HUDEP-2 (cell line): ENCODE results near the gene FASN.
A peak's percentile ranks its signal among the peaks of the same experiment; 100 is the strongest.

Experiments used
- DNase-seq, 76 experiments: peaks; one replicate each; lab custom pipeline; 2025; ENCODE audit not compliant: unreplicated experiment in 76 of 76; lab: John Stamatoyannopoulos, UW

FASN gene

DNA sequence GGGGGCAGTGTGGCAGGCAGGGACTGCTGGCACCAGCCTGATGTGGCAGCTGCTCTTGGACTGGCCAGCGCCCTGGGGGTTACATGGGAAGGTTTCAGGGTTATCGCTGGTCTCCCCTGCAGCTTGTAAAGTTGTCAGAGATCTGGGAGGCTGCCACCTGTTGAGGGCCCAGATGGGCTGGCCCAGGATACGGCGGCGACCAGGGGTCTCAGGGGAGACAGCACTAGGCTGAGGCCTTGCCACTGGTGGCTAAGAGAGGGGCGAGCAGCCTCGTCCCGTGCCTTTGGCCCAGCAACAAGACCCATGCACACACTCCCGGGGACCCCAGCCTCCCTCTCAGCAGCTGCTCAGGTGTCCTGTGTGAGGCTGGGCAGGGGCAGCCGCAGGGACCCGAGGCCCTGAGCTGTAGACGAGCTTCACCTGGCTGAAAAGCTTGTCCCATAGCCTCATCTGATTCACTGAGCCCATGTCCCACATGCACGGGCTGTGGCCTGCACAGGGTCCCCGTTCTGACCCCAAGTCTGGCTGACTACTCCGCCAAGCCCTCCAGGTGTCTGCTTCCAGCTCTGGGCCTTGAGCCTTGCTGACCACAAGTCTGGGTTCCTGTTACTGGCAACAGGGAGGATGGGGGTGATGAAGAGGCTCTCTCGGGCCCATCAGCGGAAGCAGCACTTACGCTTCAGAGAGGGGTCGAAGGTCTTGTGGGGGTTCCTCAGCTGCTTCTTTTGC is 38.6 kb downstream of the FASN start:
- no peak for DNase-seq

GRCh38 chr17:82058855-82059249 is 39.2 kb downstream of the FASN start:
- no peak for DNase-seq

DNA sequence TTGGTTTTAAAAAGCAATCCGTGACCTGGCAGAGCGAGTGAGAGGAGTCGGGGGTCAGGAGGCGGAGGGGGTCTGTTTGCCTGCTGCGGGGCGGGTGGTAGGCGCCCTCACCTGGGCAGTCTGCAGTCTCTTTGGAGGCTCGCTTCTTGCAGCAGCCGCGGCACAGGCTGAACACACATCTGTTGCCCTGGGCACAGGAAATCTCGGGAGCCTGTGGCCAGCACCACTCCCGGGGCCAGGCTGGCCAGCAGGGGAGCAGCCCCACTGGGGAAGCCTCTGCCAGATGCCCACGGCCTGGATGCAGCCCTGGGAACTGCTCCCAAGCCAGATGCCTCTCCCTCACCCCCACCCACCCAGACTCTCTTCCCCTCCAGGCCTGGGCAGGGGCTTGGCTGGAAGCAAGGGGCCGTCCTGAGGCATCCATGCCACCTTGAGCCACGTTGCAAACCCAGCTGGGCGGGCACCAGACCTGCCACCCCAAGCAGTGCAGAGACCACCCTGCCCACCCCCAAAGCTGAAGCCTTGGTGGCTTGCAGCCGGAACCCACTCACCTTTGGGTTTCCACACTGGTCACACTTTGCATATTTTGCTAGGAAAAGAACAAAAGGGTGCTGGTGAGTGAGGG is 39.7 kb downstream of the FASN start:
- DNase-seq, result no peak

DNA sequence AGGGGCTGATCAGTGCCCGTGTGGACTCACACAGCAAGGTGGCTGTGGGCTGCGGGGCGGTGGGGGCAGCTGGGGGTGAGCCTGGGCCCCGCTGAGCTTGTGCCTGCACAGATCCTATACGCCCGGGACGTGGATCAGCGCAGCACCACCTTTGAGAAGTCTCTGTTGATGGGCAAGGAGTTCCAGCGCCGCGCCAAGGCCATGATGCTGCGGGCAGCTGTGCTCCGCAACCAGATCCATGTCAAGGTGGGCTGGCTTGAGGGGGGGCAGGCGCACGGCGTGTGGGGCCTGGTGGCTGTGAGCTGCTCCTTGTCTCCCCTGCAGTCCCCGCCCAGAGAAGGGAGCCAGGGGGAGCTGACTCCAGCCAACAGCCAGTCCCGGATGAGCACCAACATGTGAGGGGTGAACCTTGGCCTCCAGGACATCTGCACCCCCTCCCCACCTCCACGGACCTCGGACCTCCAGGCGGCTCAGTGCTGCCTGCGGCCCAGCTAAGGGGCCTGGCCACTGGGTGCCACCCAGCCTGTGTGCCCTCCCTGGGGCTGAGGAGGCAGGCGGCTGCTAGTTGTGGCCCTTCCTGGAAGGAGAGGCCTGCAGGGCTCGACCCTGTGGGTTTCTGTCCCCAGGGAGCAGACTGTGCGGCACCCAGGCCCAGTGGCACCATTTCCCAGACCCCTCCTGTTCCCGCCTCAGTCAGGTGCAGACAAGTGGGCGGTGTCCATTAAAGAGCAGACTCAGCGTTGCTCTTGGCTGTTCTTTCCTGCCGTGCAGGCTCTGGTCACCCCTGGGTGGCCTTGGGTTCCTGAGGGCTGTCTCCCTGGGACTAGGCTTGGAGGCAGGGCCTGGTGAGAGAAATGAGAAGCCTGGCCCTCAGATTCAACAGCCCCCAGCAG is 41.1 kb downstream of the FASN start:
- DNase-seq, result no peak

DNA sequence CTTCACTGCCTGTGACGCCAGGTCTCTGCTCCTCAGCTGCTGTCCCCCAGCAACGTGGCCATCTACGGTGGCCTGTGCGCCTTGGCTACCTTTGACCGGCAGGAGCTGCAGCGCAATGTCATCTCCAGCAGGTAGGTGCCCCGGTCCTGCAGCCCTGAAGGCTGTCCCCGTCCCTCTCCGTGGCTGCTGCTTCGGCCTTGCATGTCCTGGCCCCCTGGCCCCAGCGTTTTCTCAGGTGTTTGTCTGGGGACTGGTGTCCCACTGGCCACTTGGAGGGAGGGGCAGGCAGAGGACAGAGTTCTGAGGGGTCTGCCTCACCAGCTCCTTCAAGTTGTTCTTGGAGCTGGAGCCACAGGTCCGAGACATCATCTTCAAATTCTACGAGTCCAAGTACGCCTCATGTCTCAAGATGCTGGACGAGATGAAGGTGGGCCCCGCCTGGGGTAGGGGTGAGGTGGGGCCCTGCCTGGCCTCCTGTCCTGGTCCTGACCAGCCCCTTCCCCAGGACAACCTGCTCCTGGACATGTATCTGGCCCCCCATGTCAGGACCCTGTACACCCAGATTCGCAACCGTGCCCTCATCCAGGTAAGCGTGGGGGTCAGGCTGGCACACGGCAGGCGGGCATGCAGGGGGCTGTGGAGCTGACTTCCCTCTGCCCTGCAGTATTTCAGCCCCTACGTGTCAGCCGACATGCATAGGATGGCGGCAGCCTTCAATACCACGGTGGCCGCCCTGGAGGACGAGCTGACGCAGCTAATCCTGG is 41.9 kb downstream of the FASN start:
- DNase-seq, result no peak

GRCh38 chr17:82055023-82055964 is 42.7 kb downstream of the FASN start:
- DNase-seq, result peak in 1 of 76 experiments; percentile 2

GRCh38 chr17:82054351-82055022 is 43.5 kb downstream of the FASN start:
- no peak for DNase-seq

- no peak for DNase-seq
These were observed 44.3 kb downstream of the FASN start for GRCh38 chr17:82053556-82054263.

DNA sequence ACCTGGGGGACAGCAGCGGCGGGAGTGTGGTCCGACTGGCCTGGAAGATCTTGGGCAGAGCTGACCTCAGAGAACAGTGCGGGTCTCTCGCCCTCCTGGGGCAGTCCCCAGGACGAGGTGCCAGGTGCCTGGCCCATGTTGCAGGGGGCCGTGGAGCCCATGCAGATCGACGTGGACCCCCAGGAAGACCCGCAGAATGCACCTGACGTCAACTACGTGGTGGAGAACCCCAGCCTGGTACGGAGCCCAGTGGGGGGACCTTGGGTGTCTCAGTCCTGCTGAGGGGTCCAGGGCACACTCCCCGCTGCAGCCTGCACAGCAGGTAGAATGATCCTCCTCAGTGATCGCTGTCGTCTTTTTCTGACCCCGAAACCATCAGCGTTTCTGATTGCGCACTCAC is 44.9 kb downstream of the FASN start:
- no peak for DNase-seq

DNA sequence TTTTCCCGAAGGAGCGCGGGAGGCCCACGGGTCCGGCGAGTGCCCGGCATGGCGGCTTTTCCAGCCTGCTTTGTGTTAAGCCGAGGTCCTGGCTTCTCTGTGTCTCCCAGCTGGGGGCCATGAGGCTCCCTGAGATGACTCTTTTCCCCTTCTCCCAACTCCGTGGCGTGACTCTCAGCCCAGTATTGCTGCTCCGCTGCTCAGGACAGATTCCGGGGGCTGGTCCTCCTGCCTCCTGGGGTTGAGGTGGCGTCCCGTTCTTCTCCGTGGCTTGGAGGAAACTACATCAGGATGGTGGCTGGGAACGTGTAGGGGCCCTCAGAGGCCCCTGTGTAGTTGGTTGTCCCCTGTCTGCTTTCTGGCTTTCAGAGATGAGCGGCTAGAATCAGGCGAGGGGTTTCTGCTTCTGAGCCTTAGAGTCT is 45.4 kb downstream of the FASN start:
- DNase-seq, result no peak

- peak in 56 of 76 experiments; percentile 1 to 77 (median 52) for DNase-seq
These were observed 46.0 kb downstream of the FASN start, which contains the start of the genes GPS1 and RFNG for GRCh38 chr17:82051776-82052637. GPS1 (plus strand) TSS chr17:82051898; CDS start chr17:82051932, 34 bp downstream. RFNG (minus strand) TSS chr17:82051811; CDS start chr17:82051766, 45 bp downstream.

DNA sequence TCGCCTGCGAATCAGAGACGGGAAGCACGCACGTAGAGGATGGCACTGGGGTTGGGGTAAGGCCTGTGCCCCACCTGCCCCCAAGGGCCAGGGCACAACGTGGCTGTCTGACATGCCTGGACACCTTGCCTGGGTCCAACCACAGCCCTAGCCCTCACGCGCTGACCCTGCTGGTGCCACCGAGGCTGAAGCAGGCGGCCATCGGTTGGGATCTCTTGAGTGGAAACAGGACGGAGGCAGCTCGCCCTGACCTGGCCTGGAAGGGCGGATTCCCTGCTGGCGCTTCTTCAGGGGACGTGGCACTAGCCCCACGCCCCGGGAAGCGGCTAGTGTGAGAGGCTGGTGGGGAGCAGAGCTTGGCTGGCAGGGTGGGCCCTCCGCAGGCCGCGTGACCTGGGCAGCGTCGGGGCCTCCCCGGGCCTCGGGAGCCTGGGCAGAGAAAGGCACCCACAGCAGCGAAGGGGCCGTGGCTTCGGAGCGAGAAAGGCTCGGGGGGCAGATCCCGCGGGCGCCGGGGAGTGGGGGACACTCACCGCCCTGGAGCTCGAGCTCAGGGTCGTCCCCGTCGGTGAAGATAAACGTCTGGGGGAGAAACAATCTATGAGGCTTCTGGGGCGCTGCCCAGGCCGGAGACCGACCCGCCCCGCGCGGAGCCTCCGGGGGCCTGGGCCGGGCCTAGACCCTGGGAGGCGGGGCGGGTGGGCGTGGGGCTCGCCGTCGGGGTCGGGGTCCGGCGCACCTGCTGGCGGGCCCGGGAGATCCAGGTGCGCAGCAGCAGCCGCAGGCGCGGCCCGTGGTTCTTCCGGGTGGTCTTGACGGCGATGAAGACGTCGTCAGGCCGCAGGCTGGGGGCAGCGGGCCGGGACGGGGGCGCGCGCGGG is 47.0 kb downstream of the FASN start:
- DNase-seq, result no peak

DNA sequence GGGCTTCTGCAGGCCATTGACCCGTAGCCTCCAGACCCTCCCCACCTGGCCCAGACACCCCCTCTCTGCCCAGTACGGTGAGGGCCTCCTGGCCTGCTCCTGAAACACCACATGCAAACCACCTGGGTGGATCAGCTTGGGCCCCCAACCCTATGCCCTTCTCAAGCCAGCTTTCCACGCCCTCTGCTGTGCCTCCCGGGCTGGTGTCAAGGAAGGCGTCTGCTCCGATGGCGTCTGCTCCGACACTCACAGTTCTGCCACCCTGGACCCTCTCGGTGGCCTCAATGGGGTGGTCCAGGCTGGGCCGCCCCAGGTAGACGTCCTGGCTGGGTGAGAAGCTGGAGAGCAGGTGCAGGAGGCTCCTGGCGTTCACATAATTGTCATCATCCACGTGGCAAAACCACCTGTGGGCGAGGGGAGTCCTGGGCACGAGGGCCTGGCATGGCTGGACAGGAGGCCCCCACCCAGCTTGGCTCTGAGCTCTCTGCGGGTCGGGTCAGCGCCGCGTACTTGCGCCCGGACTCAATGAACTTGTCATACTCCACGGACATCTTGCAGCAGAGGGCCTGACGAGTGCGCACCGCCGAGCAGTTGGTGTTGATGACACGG is 47.8 kb downstream of the FASN start:
- no peak for DNase-seq

DNA sequence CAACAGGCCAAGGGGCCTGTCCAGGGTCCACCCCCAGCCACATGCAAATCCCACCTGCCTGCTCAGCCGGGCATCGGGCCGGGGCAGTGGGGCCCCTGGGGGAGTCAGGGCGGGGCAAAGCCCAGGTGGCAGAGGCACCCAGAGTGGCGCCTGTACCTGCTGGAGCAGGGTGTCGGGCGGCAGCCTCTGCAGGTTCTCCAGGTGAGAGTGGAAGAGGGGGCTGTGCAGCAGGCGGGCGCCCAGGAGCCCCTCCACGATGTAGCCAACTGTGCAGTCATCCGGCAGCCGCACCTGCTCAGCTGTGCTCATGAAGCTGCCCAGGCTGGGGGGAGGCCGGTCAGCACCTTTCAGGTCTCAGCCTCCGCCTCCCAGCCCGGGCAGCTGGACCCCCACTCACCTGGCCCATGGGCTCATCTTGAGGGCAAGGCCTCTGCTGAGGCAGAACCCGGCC is 48.5 kb downstream of the FASN start:
- no peak for DNase-seq

DNA sequence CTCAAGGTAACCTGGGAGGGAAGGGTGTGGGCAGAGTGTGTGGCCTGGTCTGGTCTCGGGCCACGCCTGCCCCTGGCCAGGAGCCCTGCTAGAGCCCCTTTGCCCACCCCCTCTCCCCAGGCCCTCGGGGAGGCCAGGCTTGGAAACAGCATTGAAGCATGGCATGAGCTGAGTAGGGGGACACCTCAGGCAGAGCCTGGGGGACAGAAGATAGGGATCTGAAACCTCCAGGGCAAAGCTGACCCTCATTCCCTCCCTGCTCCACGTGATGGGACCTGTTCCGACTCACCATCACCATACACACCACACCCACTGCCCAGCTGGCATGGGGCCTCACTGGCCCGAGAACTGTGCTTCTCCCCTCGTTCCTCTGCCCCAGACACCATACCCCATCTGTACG is 48.9 kb downstream of the FASN start:
- no peak for DNase-seq

DNA sequence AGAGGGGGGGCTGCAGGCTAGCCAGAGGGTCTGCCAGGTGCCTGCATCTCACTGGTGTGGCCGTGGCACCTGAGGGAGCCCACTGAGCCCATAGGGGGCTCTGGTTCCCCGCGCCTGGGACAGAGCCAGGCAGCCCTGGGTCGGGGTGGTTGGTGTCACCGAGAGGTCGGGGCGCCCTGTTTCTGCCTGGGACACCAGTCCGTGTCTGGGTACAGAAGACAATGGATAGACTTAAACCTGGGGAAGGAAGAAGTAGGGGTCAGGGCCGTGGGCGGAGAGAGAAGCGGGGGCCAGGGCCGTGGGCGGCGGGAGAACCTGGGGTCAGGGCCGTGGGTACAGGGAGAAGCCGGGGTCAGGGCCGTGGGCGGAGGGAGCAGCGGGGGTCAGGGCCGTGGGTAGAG is 49.5 kb downstream of the FASN start:
- DNase-seq, result no peak
